NCI-H128 (cell line): Measurements from ENCODE around the gene ERICH3.
"Not testable (repeated sequence)": the region's sequence is repeated elsewhere in the genome, so short reads cannot be mapped to it uniquely, and the experiment has no call there.

ENCODE experiments used
- DNase-seq: peaks from one replicate; lab custom pipeline; 2025; ENCODE audit not compliant: unreplicated experiment; lab: John Stamatoyannopoulos, UW

The ERICH3 gene

GRCh38 chr1:74679811-74680210 is 6.2 kb upstream of the ERICH3 start:
- DNase-seq, result no peak

- DNase-seq, result no peak
Measured at GRCh38 chr1:74677926-74678325, 4.3 kb upstream of the ERICH3 start.

GRCh38 chr1:74674278-74675048 is 871 bp upstream of the ERICH3 start:
- DNase-seq, result no peak

- not testable (repeated sequence) for DNase-seq
Measured at GRCh38 chr1:74670866-74671265, 2.7 kb downstream of the ERICH3 start.

GRCh38 chr1:74654708-74655107 is 18.9 kb downstream of the ERICH3 start:
- no peak for DNase-seq

- DNase-seq, result no peak
Measured at GRCh38 chr1:74652711-74653139, 20.9 kb downstream of the ERICH3 start.

- DNase-seq, result no peak
Measured at GRCh38 chr1:74650561-74650960, 23.0 kb downstream of the ERICH3 start.

GRCh38 chr1:74641876-74642275 is 31.7 kb downstream of the ERICH3 start:
- no peak for DNase-seq

- no peak for DNase-seq
Measured at GRCh38 chr1:74641161-74641560, 32.4 kb downstream of the ERICH3 start.

GRCh38 chr1:74637296-74637695 is 36.3 kb downstream of the ERICH3 start:
- DNase-seq, result no peak

GRCh38 chr1:74629283-74629682 is 44.3 kb downstream of the ERICH3 start:
- DNase-seq, result no peak

GRCh38 chr1:74623716-74624115 is 49.9 kb downstream of the ERICH3 start:
- DNase-seq, result no peak

- no peak for DNase-seq
Measured at GRCh38 chr1:74620242-74620641, 53.4 kb downstream of the ERICH3 start.

- no peak for DNase-seq
Measured at GRCh38 chr1:74618974-74619373, 54.6 kb downstream of the ERICH3 start.

GRCh38 chr1:74613894-74614293 is 59.7 kb downstream of the ERICH3 start:
- DNase-seq, result no peak

GRCh38 chr1:74611887-74612286 is 61.7 kb downstream of the ERICH3 start:
- DNase-seq, result no peak

- DNase-seq, result no peak
Measured at GRCh38 chr1:74610961-74611360, 62.6 kb downstream of the ERICH3 start.

- DNase-seq, result no peak
Measured at GRCh38 chr1:74609810-74610371, 63.7 kb downstream of the ERICH3 start.

GRCh38 chr1:74596717-74597116 is 76.9 kb downstream of the ERICH3 start:
- no peak for DNase-seq

GRCh38 chr1:74593887-74594866 is 79.4 kb downstream of the ERICH3 start:
- DNase-seq, result no peak

- no peak for DNase-seq
Measured at GRCh38 chr1:74592580-74593355, 80.8 kb downstream of the ERICH3 start.
